Activated CD4-positive, alpha-beta memory T cell treated with anti-CD3 and anti-CD28 coated beads, Interleukin-2, amount 10 ng/mL, durations not matched to agents 7 days and 5 days (primary cell): Measurements from ENCODE around the gene RAB41. TPM values are rescaled to one million over a fixed set of nuclear protein-coding genes. Genes with fewer than 3 reads are reported as not detected.
"Not testable (repeated sequence)": the region's sequence is repeated elsewhere in the genome, so short reads cannot be mapped to it uniquely, and the experiment has no call there.

Experiments used
- CTCF ChIA-PET: fragments of 350-600 bp; sonication (Branson Sonifier 250); formaldehyde crosslinking; loops from one replicate; lab custom pipeline; 2021; ENCODE audit warnings: antibody characterized with exemption, inconsistent platforms; lab: Charles Lee
- POLR2A ChIA-PET: fragments of 350-600 bp; sonication (Branson Sonifier 250); formaldehyde crosslinking; loops from one replicate; lab custom pipeline; 2021; ENCODE audit warnings: antibody characterized with exemption; lab: Charles Lee
- DNase-seq: peaks from one replicate; pipeline ENCODE4 v3.0.0-alpha.2; 2020
- H3K27ac Mint-ChIP-seq: one replicate; pipeline ENCODE4 v1.8.0; 2021; ENCODE audit warnings: mild to moderate bottlenecking, mixed read lengths
- H3K27me3 Mint-ChIP-seq: one replicate; pipeline ENCODE4 v1.8.0; 2021; ENCODE audit warnings: mixed read lengths
- H3K36me3 Mint-ChIP-seq: one replicate; pipeline ENCODE4 v1.8.0; 2021; ENCODE audit warnings: low read depth, mixed read lengths
- H3K4me1 Mint-ChIP-seq: one replicate; pipeline ENCODE4 v1.8.0; 2021; ENCODE audit warnings: mixed read lengths
- H3K4me3 Mint-ChIP-seq: one replicate; pipeline ENCODE4 v1.8.0; 2021; ENCODE audit warnings: mild to moderate bottlenecking, mixed read lengths
- H3K9me3 Mint-ChIP-seq: one replicate; pipeline ENCODE4 v1.8.0; 2021; ENCODE audit warnings: mixed read lengths
- total RNA-seq, 2 experiments: library from RNA; stranded (reverse); gene quantifications; one replicate each; pipeline ENCODE4 v1.2.3, GENCODE V29; 2021

RAB41 gene
- total RNA-seq, 2 experiments from 2014 or later: not detected

DNA sequence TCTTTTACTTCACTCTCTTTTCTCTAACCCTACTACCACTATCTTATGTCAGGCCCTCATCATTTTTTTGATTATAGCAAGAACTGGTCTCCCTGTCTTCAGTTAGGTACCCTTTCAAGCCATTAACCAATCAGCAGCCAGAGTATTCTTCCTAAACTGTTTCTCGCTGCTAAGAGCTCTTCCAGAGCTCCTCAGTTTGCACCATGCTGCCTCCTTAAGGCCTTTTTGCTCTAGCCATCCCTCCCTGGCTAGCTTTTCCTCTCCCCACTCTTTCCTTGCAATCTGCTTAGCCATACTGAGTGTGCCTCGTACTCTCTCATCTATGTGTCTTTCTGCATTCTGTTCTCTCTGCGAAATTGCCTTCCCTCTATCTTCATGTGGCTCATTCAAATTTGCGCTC lies 40.8 kb downstream of the RAB41 start:
- H3K27ac Mint-ChIP-seq: no peak overlapping the region
- H3K9me3 Mint-ChIP-seq: no peaks in the 10 kb centered on the region
- H3K27me3 Mint-ChIP-seq: no peaks in the 10 kb centered on the region
- peaks cover 26% of the 10 kb centered on the region for H3K36me3 Mint-ChIP-seq
- no peak for DNase-seq
- ChIA-PET POLR2A (no interaction called here), CTCF (no interaction called here)
- no peak overlapping the region for H3K4me3 Mint-ChIP-seq
- H3K4me1 Mint-ChIP-seq: no peaks in the 10 kb centered on the region

- H3K4me3 Mint-ChIP-seq, H3K4me1 Mint-ChIP-seq, H3K27me3 Mint-ChIP-seq, H3K27ac Mint-ChIP-seq, DNase-seq, POLR2A ChIA-PET, CTCF ChIA-PET, H3K9me3 Mint-ChIP-seq: not testable (repeated sequence)
- peaks cover 25% of the 10 kb centered on the region for H3K36me3 Mint-ChIP-seq
These were observed 41.7 kb downstream of the RAB41 start for GRCh38 chrX:70323628-70324027.

- peaks cover 25% of the 10 kb centered on the region for H3K36me3 Mint-ChIP-seq
- POLR2A ChIA-PET: no interaction called here
- no peaks in the 10 kb centered on the region for H3K9me3 Mint-ChIP-seq
These were observed 42.4 kb downstream of the RAB41 start for GRCh38 chrX:70324326-70324725.

DNA sequence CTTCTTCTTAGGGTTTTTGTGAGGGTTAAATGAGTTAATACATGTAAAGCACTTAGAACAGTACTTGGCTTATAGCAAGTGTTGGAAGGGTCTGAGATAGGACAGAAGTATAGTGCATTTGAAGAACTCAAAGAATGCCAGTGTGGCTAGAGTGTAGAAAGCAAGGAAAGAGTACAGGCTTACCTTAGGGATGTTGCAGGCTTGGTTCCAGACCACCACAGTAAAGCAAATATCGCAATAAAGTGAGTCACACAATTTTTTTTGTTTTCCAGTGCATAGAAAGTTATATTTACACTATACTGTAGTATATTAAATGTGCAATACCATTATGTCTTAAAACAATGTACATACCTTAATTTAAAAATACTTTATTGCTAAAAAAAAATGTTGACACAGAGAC lies 49.2 kb downstream of the RAB41 start:
- no peak overlapping the region for H3K27ac Mint-ChIP-seq
- peaks cover 48% of the 10 kb centered on the region for H3K36me3 Mint-ChIP-seq
- POLR2A ChIA-PET: no interaction called here
- H3K4me3 Mint-ChIP-seq: no peak overlapping the region
- H3K9me3 Mint-ChIP-seq: no peaks in the 10 kb centered on the region
- DNase-seq: no peak
- peaks cover 7% of the 10 kb centered on the region for H3K4me1 Mint-ChIP-seq
- CTCF ChIA-PET: no interaction called here
- no peaks in the 10 kb centered on the region for H3K27me3 Mint-ChIP-seq

More at GRCh38 chrX:70324326-70324725, 42.4 kb downstream of the RAB41 start:
- no peak for DNase-seq
- no peak overlapping the region for H3K27ac Mint-ChIP-seq
- H3K4me3 Mint-ChIP-seq: no peak overlapping the region
- CTCF ChIA-PET: no interaction called here
- H3K4me1 Mint-ChIP-seq: no peaks in the 10 kb centered on the region
- H3K27me3 Mint-ChIP-seq: no peaks in the 10 kb centered on the region

DNA sequence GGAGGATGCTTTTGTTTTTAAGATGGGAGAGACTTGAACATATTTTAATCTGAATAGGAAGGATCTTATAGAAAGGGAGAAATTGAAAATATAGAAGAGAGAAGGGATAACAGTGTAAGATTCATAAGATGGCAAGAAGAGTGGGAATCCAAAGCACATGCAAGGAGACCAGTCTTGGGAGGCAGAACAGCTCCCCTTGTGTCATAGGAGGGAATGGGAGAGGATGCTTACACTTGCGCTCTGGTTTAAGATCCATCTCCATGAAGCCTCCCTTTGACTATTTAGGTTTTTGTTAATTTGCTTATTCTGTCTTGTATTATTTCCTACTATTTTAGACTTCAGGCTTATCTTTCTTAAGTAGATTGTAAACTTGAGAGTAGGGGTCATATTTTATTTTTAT lies 50.6 kb downstream of the RAB41 start:
- no peak for DNase-seq
- Mint-ChIP-seq H3K4me3 (no peak overlapping the region), H3K36me3 (peaks cover 49% of the 10 kb centered on the region), H3K9me3 (no peaks in the 10 kb centered on the region), H3K27me3 (no peaks in the 10 kb centered on the region), H3K4me1 (peaks cover 18% of the 10 kb centered on the region), H3K27ac (no peak overlapping the region)
- CTCF ChIA-PET: no interaction called here
- POLR2A ChIA-PET: no interaction called here

Other genes starting within 250 kb of the RAB41 start
- not detected for gene AWAT2, start 232.2 kb upstream of the RAB41 start, total RNA-seq
- not detected for gene OTUD6A, start 219.7 kb upstream of the RAB41 start, total RNA-seq
- gene IGBP1, start 148.7 kb upstream of the RAB41 start, total RNA-seq: 10 to 100 TPM; 63.2 to 65.6 TPM
- not detected for gene DGAT2L6, start 104.7 kb upstream of the RAB41 start, total RNA-seq
- not detected for gene AWAT1, start 47.5 kb upstream of the RAB41 start, total RNA-seq
- under 1 TPM; 0.15 to 0.35 TPM for gene P2RY4, start 22.0 kb upstream of the RAB41 start, total RNA-seq
- gene ARR3, start 13.8 kb upstream of the RAB41 start, total RNA-seq: not detected
- gene PDZD11, start 7.8 kb downstream of the RAB41 start, total RNA-seq: 10 to 100 TPM; 36.3 to 38.8 TPM
- 10 to 100 TPM; 33.3 to 34.0 TPM for gene KIF4A, start 7.9 kb downstream of the RAB41 start, total RNA-seq
- gene GDPD2, start 141.1 kb downstream of the RAB41 start, total RNA-seq: under 1 TPM; 0.23 TPM
- gene DLG3, start 162.7 kb downstream of the RAB41 start, total RNA-seq: 10 to 100 TPM; 33.3 to 39.9 TPM